Ovary (tissue), 3 donors: Measurements from ENCODE around the gene SPR.

Experiments
- CTCF ChIP-seq, 3 donors: fragments of 450-650 bp in 2 of 3; fragments of 200-600 bp in 1 of 3; IDR thresholded peaks; one replicate each; pipeline versions ENCODE4 v1.5.1 to v1.8.0; 2016 to 2022; ENCODE audit warnings: antibody characterized with exemption in 3 of 3, mild to moderate bottlenecking in 1 of 3
- EP300 ChIP-seq: sonication (generic); formaldehyde crosslinking; IDR thresholded peaks from one replicate; pipeline ENCODE4 v1.6.1; 2017; ENCODE audit warnings: antibody characterized with exemption
- donor health status: DM: no; HTN: no; CAD: no.

- TF ChIP-seq CTCF (IDR thresholded peaks at IDR 0.05) (no peak), EP300 (no peak)
Observed at GRCh38 chr2:72921853-72922252, 34.6 kb downstream of the SPR start.
